PC-3 (cell line): ENCODE results near the gene PIERCE2. TPM values are rescaled to one million over a fixed set of nuclear protein-coding genes. Genes with fewer than 3 reads are reported as not detected.
A peak's percentile ranks its signal among the peaks of the same experiment; 100 is the strongest.

Source experiments
- ATAC-seq: fragments of 200-7000 bp; cut with Tn5 transposase; 2 replicates; pipeline ENCODE4 v1.9.1; 2020; ENCODE audit warnings: mild to moderate bottlenecking, moderate library complexity
- BruUV-seq: library from RNA; stranded (reverse); fragments of 400-500 nt; replicated peaks from 2 replicates; lab custom pipeline; 2021; lab: Mats Ljungman, UMichigan
- CTCF ChIA-PET: fragments of 300-600 bp; sonication (Branson Sonifier 250); formaldehyde crosslinking; loops from one replicate; lab custom pipeline; 2022; ENCODE audit warnings: antibody characterized with exemption; lab: Charles Lee
- POLR2A ChIA-PET: fragments of 300-600 bp; sonication (Branson Sonifier 250); formaldehyde crosslinking; loops from one replicate; lab custom pipeline; 2022; ENCODE audit warnings: antibody characterized with exemption; ENCODE audit not compliant: unreplicated experiment; lab: Charles Lee
- DNase-seq: peaks from one replicate; pipeline ENCODE4 v3.0.0-alpha.2; 2015
- H2AFZ ChIP-seq: fragments of 300-600 bp; sonication (generic); 2 replicates; pipeline ENCODE4 v1.6.0; 2016; ENCODE audit warnings: antibody characterized with exemption, low read length
- H3F3A ChIP-seq: fragments of 300-600 bp; sonication (generic); one replicate; pipeline ENCODE4 v1.6.0; 2017; ENCODE audit warnings: antibody characterized with exemption, low read length, control low read depth, mild to moderate bottlenecking; ENCODE audit not compliant: unreplicated experiment
- H3K27ac ChIP-seq: fragments of 300-600 bp; sonication (generic); 2 replicates; pipeline ENCODE4 v1.5.1; 2016; ENCODE audit warnings: mild to moderate bottlenecking, low read length
- H3K27me3 ChIP-seq: fragments of 300-600 bp; sonication (generic); 2 replicates; pipeline ENCODE4 v1.6.1; 2016; ENCODE audit warnings: low read length, mixed read lengths
- H3K36me3 ChIP-seq: fragments of 300-600 bp; sonication (generic); 2 replicates; pipeline ENCODE4 v1.6.1; 2016; ENCODE audit warnings: low read depth, mixed run types, low read length, mixed read lengths
- H3K4me1 ChIP-seq: fragments of 300-600 bp; sonication (generic); 2 replicates; pipeline ENCODE4 v1.5.1; 2016; ENCODE audit warnings: low read length; ENCODE audit not compliant: insufficient read depth
- H3K4me2 ChIP-seq: fragments of 300-600 bp; sonication (generic); 2 replicates; pipeline ENCODE4 v1.6.0; 2016; ENCODE audit warnings: low read length
- H3K4me3 ChIP-seq: fragments of 300-600 bp; sonication (generic); 2 replicates; pipeline ENCODE4 v1.5.1; 2016; ENCODE audit warnings: mild to moderate bottlenecking, low read length, mixed read lengths
- H3K79me2 ChIP-seq: fragments of 300-600 bp; sonication (generic); 2 replicates; pipeline ENCODE4 v1.6.1; 2017; ENCODE audit warnings: low read length, mixed read lengths
- H3K9ac ChIP-seq: fragments of 300-600 bp; sonication (generic); 2 replicates; pipeline ENCODE4 v1.6.0; 2016; ENCODE audit warnings: mild to moderate bottlenecking, low read length
- H3K9me2 ChIP-seq: fragments of 300-600 bp; sonication (generic); replicated peaks from 2 replicates; pipeline ENCODE4 v1.6.1; 2016; ENCODE audit warnings: mixed run types, low read length, mixed read lengths
- H3K9me3 ChIP-seq: fragments of 300-600 bp; sonication (generic); 2 replicates; pipeline ENCODE4 v1.6.1; 2016; ENCODE audit warnings: low read length, mixed read lengths
- H4K20me1 ChIP-seq: fragments of 300-600 bp; sonication (generic); 2 replicates; pipeline ENCODE4 v1.6.1; 2016; ENCODE audit warnings: low read length, mixed read lengths
- CTCF ChIP-seq: fragments of 300-600 bp; sonication (generic); conservative IDR thresholded peaks from 2 replicates; pipeline ENCODE4 v1.5.1; 2017; ENCODE audit warnings: antibody characterized with exemption, low read depth, mild to moderate bottlenecking, low read length
- EZH2 ChIP-seq: fragments of 300-600 bp; sonication (generic); IDR thresholded peaks from one replicate; pipeline ENCODE4 v1.6.1; 2017; ENCODE audit warnings: antibody characterized with exemption, mild to moderate bottlenecking, low read length; ENCODE audit not compliant: unreplicated experiment
- EZH2phosphoT487 ChIP-seq: fragments of 300-600 bp; sonication (generic); IDR thresholded peaks from 2 replicates; pipeline ENCODE4 v1.6.1; 2018; ENCODE audit warnings: mild to moderate bottlenecking, antibody characterized with exemption, low read length, borderline replicate concordance
- intact Hi-C: fragments of 100-400 bp; cut with micrococcal nuclease; formaldehyde crosslinking; loops from 2 replicates; pipeline ENCODE4 v1.9.0; 2023
- total RNA-seq: library from RNA; depleted of rRNA; stranded (reverse); fragments of >200 nt; gene quantifications from 2 replicates; pipeline ENCODE4 v1.2.3, GENCODE V29; 2014

Gene PIERCE2
- total RNA-seq, 1 experiment from 2014 or later: 3.1 TPM

DNA sequence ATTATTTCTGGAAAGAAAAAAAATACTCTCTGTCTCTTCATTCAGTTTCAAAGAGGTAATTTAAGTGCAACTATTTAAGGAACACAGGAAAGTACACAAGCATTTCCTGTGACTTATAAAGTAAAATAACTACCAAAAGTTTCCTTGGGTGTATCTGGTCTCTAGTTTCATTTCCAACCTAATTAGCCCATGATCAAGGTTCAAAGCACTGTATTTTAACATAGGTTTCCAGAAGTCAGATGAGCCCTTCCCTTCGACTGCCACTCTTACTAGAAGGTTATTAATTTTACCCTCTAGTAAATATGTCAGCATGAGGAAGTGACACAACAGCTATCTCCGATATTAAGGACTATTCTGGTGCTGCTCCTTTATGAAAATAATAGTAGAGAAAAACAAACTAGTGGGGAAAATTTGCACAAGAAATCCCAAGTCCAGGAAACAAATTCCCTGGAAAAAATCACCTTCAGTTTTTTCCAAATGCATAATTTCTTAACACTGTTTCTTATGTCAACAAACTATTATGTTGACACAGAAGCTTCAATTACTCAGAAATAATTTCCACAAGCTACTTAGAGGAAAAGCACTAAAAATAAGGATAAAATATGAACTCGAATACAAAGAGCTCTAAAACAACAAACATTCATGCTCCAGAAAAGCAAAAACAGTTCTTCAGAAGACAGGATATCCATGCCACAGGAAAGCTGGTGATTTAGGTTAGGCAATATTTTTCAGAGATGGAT lies 35.4 kb upstream of the PIERCE2 start:
- H3K9me2 ChIP-seq: no peaks in the 10 kb centered on the region
- no peaks in the 10 kb centered on the region for H3K9me3 ChIP-seq
- H3K4me2 ChIP-seq: 0 out of 2 replicates have a peak overlapping the region, but pooled peaks have one; percentile 6
- no peak overlapping the region for H2AFZ ChIP-seq
- no peak overlapping the region for H3K27ac ChIP-seq
- no peaks in the 10 kb centered on the region for H3F3A ChIP-seq
- intact Hi-C loops: loop anchor here (5.0 kb wide), 1 partner anchor 64 kb away; no protein-coding TSS in a partner anchor
- POLR2A ChIA-PET: interaction anchor here (0.5 to 0.6 kb wide), 2 partner anchors 36 to 49 kb away, joined by 3 to 4 read pairs; partner anchors contain the start of genes CCPG1 and PIERCE2
- ATAC-seq (peak; percentile 40; the same call in 1 of the 2 replicates), DNase-seq (no peak)
- H3K4me3 ChIP-seq: no peak overlapping the region
- H3K27me3 ChIP-seq: no peaks in the 10 kb centered on the region
- BruUV-seq: no TSS peak
- no peak overlapping the region for H3K9ac ChIP-seq
- H4K20me1 ChIP-seq: no peaks in the 10 kb centered on the region
- H3K79me2 ChIP-seq: no peaks in the 10 kb centered on the region
- no peaks in the 10 kb centered on the region for H3K36me3 ChIP-seq
- TF ChIP-seq EZH2: no peak
- no peak for TF ChIP-seq CTCF
- no peak for TF ChIP-seq EZH2phosphoT487
- H3K4me1 ChIP-seq: peaks cover 7% of the 10 kb centered on the region; the same call in 1 of the 2 replicates
- CTCF ChIA-PET: no interaction called here

- H2AFZ ChIP-seq: no peak overlapping the region
- no peaks in the 10 kb centered on the region for H3K4me1 ChIP-seq
- no peak overlapping the region for H3K27ac ChIP-seq
- no peak for DNase-seq
- ChIA-PET CTCF (no interaction called here), POLR2A (no interaction called here)
- no peaks in the 10 kb centered on the region for H3K79me2 ChIP-seq
- H3K4me3 ChIP-seq: no peak overlapping the region
- no TSS peak for BruUV-seq
- H4K20me1 ChIP-seq: no peaks in the 10 kb centered on the region
- H3K36me3 ChIP-seq: no peaks in the 10 kb centered on the region; the same call in 1 of the 2 replicates
- TF ChIP-seq EZH2: no peak
- no peaks in the 10 kb centered on the region for H3F3A ChIP-seq
- no peaks in the 10 kb centered on the region for H3K9me3 ChIP-seq
- H3K9ac ChIP-seq: no peak overlapping the region
- intact Hi-C loops: no loop called here
- no peak for ATAC-seq
- no peak overlapping the region for H3K4me2 ChIP-seq
- H3K9me2 ChIP-seq: no peaks in the 10 kb centered on the region
- no peaks in the 10 kb centered on the region for H3K27me3 ChIP-seq
These were observed 29.2 kb upstream of the PIERCE2 start for GRCh38 chr15:55379095-55379494.

GRCh38 chr15:55381595-55381994 lies 26.7 kb upstream of the PIERCE2 start:
- H3K27me3 ChIP-seq: no peaks in the 10 kb centered on the region
- no peak overlapping the region for H3K4me2 ChIP-seq
- H3F3A ChIP-seq: no peaks in the 10 kb centered on the region
- H3K36me3 ChIP-seq: no peaks in the 10 kb centered on the region; the same call in 1 of the 2 replicates
- H3K9me3 ChIP-seq: no peaks in the 10 kb centered on the region
- DNase-seq (no peak), ATAC-seq (no peak)
- ChIA-PET CTCF (no interaction called here), POLR2A (no interaction called here)
- no TSS peak for BruUV-seq
- intact Hi-C loops: no loop called here
- H3K9ac ChIP-seq: no peak overlapping the region
- H3K4me1 ChIP-seq: no peaks in the 10 kb centered on the region
- H3K9me2 ChIP-seq: no peaks in the 10 kb centered on the region
- no peak overlapping the region for H3K4me3 ChIP-seq
- TF ChIP-seq EZH2: no peak
- TF ChIP-seq CTCF: no peak
- no peak for TF ChIP-seq EZH2phosphoT487
- H3K79me2 ChIP-seq: no peaks in the 10 kb centered on the region
- H4K20me1 ChIP-seq: no peaks in the 10 kb centered on the region
- no peak overlapping the region for H3K27ac ChIP-seq
- H2AFZ ChIP-seq: no peak overlapping the region
